Mesenchymal stem cell (in vitro differentiated cells and primary cell): Measurements from ENCODE around the gene CARNS1.
A peak's percentile ranks its signal among the peaks of the same experiment; 100 is the strongest.

Experiments used
- DNase-seq: peaks from one replicate; pipeline ENCODE4 v3.0.0-alpha.2; 2013
- H2AFZ ChIP-seq: one replicate; pipeline ENCODE4 v1.6.1; 2013; ENCODE audit warnings: low read depth, mild to moderate bottlenecking, control low read depth, inconsistent platforms, low read length, moderate library complexity
- H2AK5ac ChIP-seq: 2 replicates; pipeline ENCODE4 v1.6.1; 2013; ENCODE audit warnings: low read length, moderate library complexity, mild to moderate bottlenecking, inconsistent platforms; ENCODE audit not compliant: severe bottlenecking
- H2BK120ac ChIP-seq: one replicate; pipeline ENCODE4 v1.6.1; 2013; ENCODE audit warnings: low read depth, mild to moderate bottlenecking, inconsistent platforms, low read length, moderate library complexity
- H2BK12ac ChIP-seq, 2 experiments: one replicate each; pipeline ENCODE4 v1.6.1; 2013; ENCODE audit warnings: inconsistent platforms in 2 of 2, low read length in 2 of 2, mild to moderate bottlenecking in 2 of 2, moderate library complexity in 2 of 2, control low read depth in 1 of 2
- H2BK15ac ChIP-seq: one replicate; pipeline ENCODE4 v1.6.1; 2013; ENCODE audit warnings: mild to moderate bottlenecking, low read depth, inconsistent platforms; ENCODE audit not compliant: poor library complexity, severe bottlenecking
- H2BK5ac ChIP-seq: 2 replicates; pipeline ENCODE4 v1.6.1; 2013; ENCODE audit warnings: low read depth, mild to moderate bottlenecking, low read length, control low read depth, inconsistent platforms; ENCODE audit not compliant: poor library complexity, severe bottlenecking
- H3K14ac ChIP-seq, 2 experiments: one replicate each; pipeline ENCODE4 v1.6.1; 2013; ENCODE audit warnings: inconsistent platforms in 2 of 2, low read length in 2 of 2, control low read depth in 1 of 2, mild to moderate bottlenecking in 1 of 2, moderate library complexity in 1 of 2
- H3K18ac ChIP-seq, 2 experiments: one replicate each; pipeline ENCODE4 v1.6.1; 2013; ENCODE audit warnings: inconsistent platforms in 2 of 2, low read length in 2 of 2, control low read depth in 1 of 2, low read depth in 1 of 2, mild to moderate bottlenecking in 1 of 2
- H3K23ac ChIP-seq, 2 experiments: one replicate each; pipeline ENCODE4 v1.6.1; 2013; ENCODE audit warnings: inconsistent platforms in 2 of 2, low read length in 2 of 2, mild to moderate bottlenecking in 2 of 2, moderate library complexity in 2 of 2, control low read depth in 1 of 2
- H3K27ac ChIP-seq: 2 replicates; pipeline ENCODE4 v1.5.1; 2013; ENCODE audit warnings: mild to moderate bottlenecking, moderate library complexity, low read length, control low read depth, inconsistent platforms; ENCODE audit not compliant: poor library complexity, severe bottlenecking
- H3K27me3 ChIP-seq, 2 experiments: 2 replicates each; pipeline versions ENCODE4 v1.6.1 to v1.7.0; 2013; ENCODE audit warnings: low read length in 2 of 2, mild to moderate bottlenecking in 2 of 2, moderate library complexity in 2 of 2, control low read depth in 1 of 2, inconsistent platforms in 1 of 2; ENCODE audit not compliant: control insufficient read depth in 1 of 2, insufficient read depth in 1 of 2
- H3K36me3 ChIP-seq, 2 experiments: 2 replicates each; pipeline versions ENCODE4 v1.6.1 to v1.7.0; 2013; ENCODE audit warnings: low read length in 2 of 2, control low read depth in 1 of 2, inconsistent platforms in 1 of 2, low read depth in 1 of 2, mild to moderate bottlenecking in 1 of 2; ENCODE audit not compliant: insufficient read depth in 2 of 2, control insufficient read depth in 1 of 2
- H3K4ac ChIP-seq, 2 experiments: one replicate each; pipeline ENCODE4 v1.6.1; 2013; ENCODE audit warnings: inconsistent platforms in 2 of 2, low read length in 2 of 2, mild to moderate bottlenecking in 2 of 2, moderate library complexity in 2 of 2, control low read depth in 1 of 2, low read depth in 1 of 2
- H3K4me1 ChIP-seq: 2 replicates; pipeline ENCODE4 v1.6.1; 2013; ENCODE audit warnings: low read depth, low read length, control low read depth; ENCODE audit not compliant: control insufficient read depth, insufficient read depth
- H3K4me2 ChIP-seq: 2 replicates; pipeline ENCODE4 v1.6.1; 2013; ENCODE audit warnings: low read length, mild to moderate bottlenecking, inconsistent platforms; ENCODE audit not compliant: poor library complexity, severe bottlenecking
- H3K4me3 ChIP-seq, 2 experiments: 2 replicates each; pipeline versions ENCODE4 v1.5.1 to v1.7.0; 2013; ENCODE audit warnings: low read length in 2 of 2, mild to moderate bottlenecking in 2 of 2, control low read depth in 1 of 2, low read depth in 1 of 2; ENCODE audit not compliant: insufficient read depth in 1 of 2
- H3K79me1 ChIP-seq: replicated peaks from 2 replicates; pipeline ENCODE4 v1.6.1; 2013; ENCODE audit warnings: mild to moderate bottlenecking, control low read depth, low read length, inconsistent platforms; ENCODE audit not compliant: poor library complexity, severe bottlenecking
- H3K9ac ChIP-seq: 2 replicates; pipeline ENCODE4 v1.7.0; 2013; ENCODE audit warnings: mild to moderate bottlenecking, low read length, moderate library complexity
- H3K9me3 ChIP-seq: 2 replicates; pipeline ENCODE4 v1.7.0; 2013; ENCODE audit warnings: mild to moderate bottlenecking, low read length; ENCODE audit not compliant: control insufficient read depth
- H4K8ac ChIP-seq: one replicate; pipeline ENCODE4 v1.6.1; 2013; ENCODE audit warnings: inconsistent platforms, mild to moderate bottlenecking, low read length, moderate library complexity
- H4K91ac ChIP-seq: one replicate; pipeline ENCODE4 v1.6.1; 2013; ENCODE audit warnings: mild to moderate bottlenecking, low read length, inconsistent platforms
- WGBS: methylation state at CpG from one replicate; pipeline ENCODE4 v1.1.7; 2013; ENCODE audit warnings: mixed read lengths; 5-methylcytosine and 5-hydroxymethylcytosine counted together

Gene CARNS1

GRCh38 chr11:67366961-67367760, 48.3 kb upstream of the CARNS1 start:
- Histone ChIP-seq H2AFZ (no peak overlapping the region), H2AK5ac (no peak overlapping the region), H3K14ac (no peak overlapping the region), H3K4me1 (peaks cover 62% of the 10 kb centered on the region), H3K4me2 (no peak overlapping the region), H3K27me3 (no peaks in the 10 kb centered on the region), H2BK12ac (no peak overlapping the region), H3K18ac (no peak overlapping the region), H3K27ac (no peak overlapping the region), H3K36me3 (peaks cover 34 to 60% of the 10 kb centered on the region in 2 experiments), H3K4me3 (peak overlapping the region in 1 of 2 experiments; percentile 32), H3K23ac (no peak overlapping the region), H3K4ac (no peak overlapping the region), H3K79me1 (peaks cover 14% of the 10 kb centered on the region), H3K9me3 (no peaks in the 10 kb centered on the region), H2BK120ac (no peak overlapping the region), H4K91ac (no peak overlapping the region), H4K8ac (no peak overlapping the region), H3K9ac (peak overlapping the region; percentile 41), H2BK5ac (no peak overlapping the region), H2BK15ac (no peak overlapping the region)
- 92% methylated on average over 23 of the region's 25 CpGs for WGBS
- DNase-seq, result no peak

GRCh38 chr11:67367761-67368227, 47.7 kb upstream of the CARNS1 start:
- Histone ChIP-seq H3K9ac (no peak overlapping the region), H3K36me3 (peaks cover 27 to 58% of the 10 kb centered on the region in 2 experiments), H2BK120ac (no peak overlapping the region), H3K27ac (no peak overlapping the region), H3K79me1 (peaks cover 12% of the 10 kb centered on the region), H3K4me1 (peaks cover 62% of the 10 kb centered on the region), H4K91ac (no peak overlapping the region), H3K9me3 (no peaks in the 10 kb centered on the region), H3K27me3 (no peaks in the 10 kb centered on the region), H2AK5ac (no peak overlapping the region), H3K4me3 (no peak overlapping the region), H3K23ac (no peak overlapping the region), H3K4me2 (no peak overlapping the region), H3K4ac (no peak overlapping the region), H2AFZ (no peak overlapping the region), H2BK12ac (peak overlapping the region; percentile 2 to 44), H2BK15ac (no peak overlapping the region), H2BK5ac (no peak overlapping the region), H4K8ac (no peak overlapping the region), H3K14ac (no peak overlapping the region), H3K18ac (no peak overlapping the region)
- DNase-seq, result no peak
- 92% methylated on average over 7 of the region's 7 CpGs for WGBS

- Histone ChIP-seq H3K9ac (peak overlapping the region; percentile 22), H2BK15ac (no peak overlapping the region), H3K27me3 (no peaks in the 10 kb centered on the region), H4K8ac (no peak overlapping the region), H3K4me3 (no peak overlapping the region), H3K4me2 (no peak overlapping the region), H2BK12ac (no peak overlapping the region), H3K27ac (no peak overlapping the region), H2AFZ (no peak overlapping the region), H3K18ac (no peak overlapping the region), H3K4me1 (peaks cover 62% of the 10 kb centered on the region), H3K36me3 (peaks cover 24 to 58% of the 10 kb centered on the region in 2 experiments), H3K79me1 (peaks cover 12% of the 10 kb centered on the region), H3K4ac (no peak overlapping the region), H2BK5ac (no peak overlapping the region), H3K23ac (no peak overlapping the region), H3K14ac (no peak overlapping the region), H3K9me3 (no peaks in the 10 kb centered on the region), H4K91ac (no peak overlapping the region), H2BK120ac (no peak overlapping the region), H2AK5ac (peak overlapping the region; percentile 6)
- DNase-seq, result no peak
- 86% methylated on average over 2 of the region's 3 CpGs for WGBS
These were observed 46.9 kb upstream of the CARNS1 start for GRCh38 chr11:67368621-67369020.

GRCh38 chr11:67369275-67369674, 46.2 kb upstream of the CARNS1 start:
- Histone ChIP-seq H3K18ac (peak overlapping the region in 1 of 2 experiments; percentile 22), H3K9ac (peak overlapping the region; percentile 51), H3K36me3 (peaks cover 18 to 51% of the 10 kb centered on the region in 2 experiments), H3K9me3 (no peaks in the 10 kb centered on the region), H3K4ac (peak overlapping the region; percentile 37 to 81), H2BK5ac (no peak overlapping the region), H2BK12ac (peak overlapping the region; percentile 59 to 79), H3K27me3 (no peaks in the 10 kb centered on the region), H2AFZ (no peak overlapping the region), H2AK5ac (peak overlapping the region; percentile 94), H3K4me2 (peak overlapping the region; percentile 29), H2BK120ac (no peak overlapping the region), H3K79me1 (peaks cover 8% of the 10 kb centered on the region), H3K14ac (no peak overlapping the region), H2BK15ac (no peak overlapping the region), H3K27ac (peak overlapping the region; percentile 87), H4K8ac (no peak overlapping the region), H3K4me1 (peaks cover 58% of the 10 kb centered on the region), H4K91ac (peak overlapping the region; percentile 12), H3K4me3 (peak overlapping the region in 1 of 2 experiments; percentile 32), H3K23ac (no peak overlapping the region)
- WGBS, result 71% methylated on average over 8 of the region's 8 CpGs
- no peak for DNase-seq
